A549 (cell line): ENCODE data around the gene KCNJ6.

Experiments
- CHD2 ChIP-seq: fragments of 150-350 bp; IDR thresholded peaks from 2 replicates; pipeline ENCODE4 v1.6.1; 2014; ENCODE audit warnings: low read length; ENCODE audit not compliant: partially characterized antibody
- CHD4 ChIP-seq: fragments of 200-600 bp; sonication (generic); IDR thresholded peaks from 2 replicates; pipeline ENCODE4 v1.6.1; 2016; ENCODE audit warnings: antibody characterized with exemption, mild to moderate bottlenecking, borderline replicate concordance
- EP300 ChIP-seq, 2 experiments: fragments of >200 bp; sonication (Bioruptor Twin); formaldehyde crosslinking; IDR thresholded peaks; 2 replicates in 1 of 2; 3 replicates in 1 of 2; pipeline ENCODE4 v1.6.1; 2016 to 2017
- JUN ChIP-seq, 2 experiments: fragments of >200 bp; sonication (Bioruptor Twin); formaldehyde crosslinking; IDR thresholded peaks; 2 replicates in 1 of 2; 3 replicates in 1 of 2; pipeline ENCODE4 v1.6.1; 2016 to 2017
- KDM5A ChIP-seq: fragments of 200-600 bp; sonication (generic); IDR thresholded peaks from 2 replicates; pipeline ENCODE4 v1.6.1; 2016; ENCODE audit warnings: antibody characterized with exemption, mild to moderate bottlenecking
- RAD21 ChIP-seq, 2 experiments: fragments of >200 bp in 1 of 2; sonication (Bioruptor Twin) in 1 of 2; formaldehyde crosslinking in 1 of 2; IDR thresholded peaks in 1 of 2; conservative IDR thresholded peaks in 1 of 2; 2 replicates in 1 of 2; 3 replicates in 1 of 2; pipeline ENCODE4 v1.6.1; 2012 to 2018; ENCODE audit warnings: inconsistent platforms in 1 of 2
- RCOR1 ChIP-seq: fragments of 150-350 bp; IDR thresholded peaks from 2 replicates; pipeline ENCODE4 v1.6.1; 2014; ENCODE audit warnings: antibody characterized with exemption, low read length, low read depth
- ZFP36 ChIP-seq: fragments of 450-650 bp; IDR thresholded peaks from 2 replicates; pipeline ENCODE4 v1.6.1; 2014; ENCODE audit warnings: borderline replicate concordance; ENCODE audit not compliant: partially characterized antibody
- TF ChIP-seq, protein P1 (sequence below): fragments of >200 bp; sonication (Bioruptor Twin); formaldehyde crosslinking; IDR thresholded peaks from 3 replicates; pipeline ENCODE4 v1.5.1; 2016
- TF ChIP-seq, protein P2 (sequence below): IDR thresholded peaks from 2 replicates; pipeline ENCODE4 v1.6.1; 2012
- TF ChIP-seq, protein P3 (sequence below): fragments of 200-600 bp; sonication (generic); IDR thresholded peaks from 2 replicates; pipeline ENCODE4 v1.6.1; 2016; ENCODE audit warnings: antibody characterized with exemption, mild to moderate bottlenecking, moderate library complexity

DNA sequence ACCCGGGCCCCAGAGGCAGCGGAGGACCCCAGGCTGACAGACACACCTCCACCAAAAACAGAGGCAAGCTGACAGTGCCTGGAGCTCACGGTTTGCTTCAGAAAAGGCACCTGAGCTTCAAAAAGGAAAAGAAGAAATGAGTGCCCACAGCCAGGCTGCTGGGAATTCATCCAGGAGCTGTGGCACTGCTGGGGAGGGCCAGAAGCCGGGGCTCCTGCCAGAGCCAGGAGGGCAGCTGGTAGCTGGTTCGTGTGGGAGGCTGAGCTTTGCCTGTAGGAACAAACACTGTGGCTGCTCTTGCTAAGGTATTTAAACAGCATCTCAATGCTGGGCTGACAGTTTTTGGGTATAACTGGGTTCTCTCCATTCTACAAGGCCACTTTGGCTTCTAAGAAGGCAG, 19.5 kb downstream of the KCNJ6 start:
- TF ChIP-seq, protein P1, sequence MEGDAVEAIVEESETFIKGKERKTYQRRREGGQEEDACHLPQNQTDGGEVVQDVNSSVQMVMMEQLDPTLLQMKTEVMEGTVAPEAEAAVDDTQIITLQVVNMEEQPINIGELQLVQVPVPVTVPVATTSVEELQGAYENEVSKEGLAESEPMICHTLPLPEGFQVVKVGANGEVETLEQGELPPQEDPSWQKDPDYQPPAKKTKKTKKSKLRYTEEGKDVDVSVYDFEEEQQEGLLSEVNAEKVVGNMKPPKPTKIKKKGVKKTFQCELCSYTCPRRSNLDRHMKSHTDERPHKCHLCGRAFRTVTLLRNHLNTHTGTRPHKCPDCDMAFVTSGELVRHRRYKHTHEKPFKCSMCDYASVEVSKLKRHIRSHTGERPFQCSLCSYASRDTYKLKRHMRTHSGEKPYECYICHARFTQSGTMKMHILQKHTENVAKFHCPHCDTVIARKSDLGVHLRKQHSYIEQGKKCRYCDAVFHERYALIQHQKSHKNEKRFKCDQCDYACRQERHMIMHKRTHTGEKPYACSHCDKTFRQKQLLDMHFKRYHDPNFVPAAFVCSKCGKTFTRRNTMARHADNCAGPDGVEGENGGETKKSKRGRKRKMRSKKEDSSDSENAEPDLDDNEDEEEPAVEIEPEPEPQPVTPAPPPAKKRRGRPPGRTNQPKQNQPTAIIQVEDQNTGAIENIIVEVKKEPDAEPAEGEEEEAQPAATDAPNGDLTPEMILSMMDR, result no peak
- no peak for TF ChIP-seq ZFP36
- TF ChIP-seq CHD2, result no peak
- no peak for TF ChIP-seq CHD4
- no peak for TF ChIP-seq RAD21 (conservative IDR thresholded peaks at IDR 0.05 in 1 of 2, IDR thresholded peaks at IDR 0.05 in 1 of 2)
- TF ChIP-seq, protein P2, sequence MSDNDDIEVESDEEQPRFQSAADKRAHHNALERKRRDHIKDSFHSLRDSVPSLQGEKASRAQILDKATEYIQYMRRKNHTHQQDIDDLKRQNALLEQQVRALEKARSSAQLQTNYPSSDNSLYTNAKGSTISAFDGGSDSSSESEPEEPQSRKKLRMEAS, result no peak
- no peak for TF ChIP-seq EP300 (IDR thresholded peaks at IDR 0.05)
- no peak for TF ChIP-seq KDM5A
- TF ChIP-seq RCOR1, result no peak
- TF ChIP-seq JUN (IDR thresholded peaks at IDR 0.05), result no peak
- TF ChIP-seq, protein P3, sequence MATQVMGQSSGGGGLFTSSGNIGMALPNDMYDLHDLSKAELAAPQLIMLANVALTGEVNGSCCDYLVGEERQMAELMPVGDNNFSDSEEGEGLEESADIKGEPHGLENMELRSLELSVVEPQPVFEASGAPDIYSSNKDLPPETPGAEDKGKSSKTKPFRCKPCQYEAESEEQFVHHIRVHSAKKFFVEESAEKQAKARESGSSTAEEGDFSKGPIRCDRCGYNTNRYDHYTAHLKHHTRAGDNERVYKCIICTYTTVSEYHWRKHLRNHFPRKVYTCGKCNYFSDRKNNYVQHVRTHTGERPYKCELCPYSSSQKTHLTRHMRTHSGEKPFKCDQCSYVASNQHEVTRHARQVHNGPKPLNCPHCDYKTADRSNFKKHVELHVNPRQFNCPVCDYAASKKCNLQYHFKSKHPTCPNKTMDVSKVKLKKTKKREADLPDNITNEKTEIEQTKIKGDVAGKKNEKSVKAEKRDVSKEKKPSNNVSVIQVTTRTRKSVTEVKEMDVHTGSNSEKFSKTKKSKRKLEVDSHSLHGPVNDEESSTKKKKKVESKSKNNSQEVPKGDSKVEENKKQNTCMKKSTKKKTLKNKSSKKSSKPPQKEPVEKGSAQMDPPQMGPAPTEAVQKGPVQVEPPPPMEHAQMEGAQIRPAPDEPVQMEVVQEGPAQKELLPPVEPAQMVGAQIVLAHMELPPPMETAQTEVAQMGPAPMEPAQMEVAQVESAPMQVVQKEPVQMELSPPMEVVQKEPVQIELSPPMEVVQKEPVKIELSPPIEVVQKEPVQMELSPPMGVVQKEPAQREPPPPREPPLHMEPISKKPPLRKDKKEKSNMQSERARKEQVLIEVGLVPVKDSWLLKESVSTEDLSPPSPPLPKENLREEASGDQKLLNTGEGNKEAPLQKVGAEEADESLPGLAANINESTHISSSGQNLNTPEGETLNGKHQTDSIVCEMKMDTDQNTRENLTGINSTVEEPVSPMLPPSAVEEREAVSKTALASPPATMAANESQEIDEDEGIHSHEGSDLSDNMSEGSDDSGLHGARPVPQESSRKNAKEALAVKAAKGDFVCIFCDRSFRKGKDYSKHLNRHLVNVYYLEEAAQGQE, result no peak
